ENCODE measurements around the gene EHBP1. TPM values are rescaled to one million over a fixed set of nuclear protein-coding genes. Genes with fewer than 3 reads are reported as not detected.

Gene EHBP1
- total and polyA plus RNA-seq, 2 experiments from 2014 or later, result 11.7 to 30.8 TPM

- no peak for DNase-seq (ENCODE audit: low read depth in 1 of 2, low spot score in 1 of 2)
- TF ChIP-seq, protein P1, sequence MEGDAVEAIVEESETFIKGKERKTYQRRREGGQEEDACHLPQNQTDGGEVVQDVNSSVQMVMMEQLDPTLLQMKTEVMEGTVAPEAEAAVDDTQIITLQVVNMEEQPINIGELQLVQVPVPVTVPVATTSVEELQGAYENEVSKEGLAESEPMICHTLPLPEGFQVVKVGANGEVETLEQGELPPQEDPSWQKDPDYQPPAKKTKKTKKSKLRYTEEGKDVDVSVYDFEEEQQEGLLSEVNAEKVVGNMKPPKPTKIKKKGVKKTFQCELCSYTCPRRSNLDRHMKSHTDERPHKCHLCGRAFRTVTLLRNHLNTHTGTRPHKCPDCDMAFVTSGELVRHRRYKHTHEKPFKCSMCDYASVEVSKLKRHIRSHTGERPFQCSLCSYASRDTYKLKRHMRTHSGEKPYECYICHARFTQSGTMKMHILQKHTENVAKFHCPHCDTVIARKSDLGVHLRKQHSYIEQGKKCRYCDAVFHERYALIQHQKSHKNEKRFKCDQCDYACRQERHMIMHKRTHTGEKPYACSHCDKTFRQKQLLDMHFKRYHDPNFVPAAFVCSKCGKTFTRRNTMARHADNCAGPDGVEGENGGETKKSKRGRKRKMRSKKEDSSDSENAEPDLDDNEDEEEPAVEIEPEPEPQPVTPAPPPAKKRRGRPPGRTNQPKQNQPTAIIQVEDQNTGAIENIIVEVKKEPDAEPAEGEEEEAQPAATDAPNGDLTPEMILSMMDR (IDR thresholded peaks at IDR 0.05; ENCODE audit: low read depth, low read length), result no peak
- Histone ChIP-seq H3K27ac (no peak overlapping the region), H3K9me3 (ENCODE audit: low read depth) (no peaks in the 10 kb centered on the region), H3K36me3 (no peaks in the 10 kb centered on the region), H3K4me1 (ENCODE audit: low read depth) (no peaks in the 10 kb centered on the region), H3K4me3 (no peak overlapping the region), H3K27me3 (no peaks in the 10 kb centered on the region)
These were observed 78.8 kb downstream of the EHBP1 start for GRCh38 chr2:62784341-62784740.

- TF ChIP-seq, protein P1 (IDR thresholded peaks at IDR 0.05; ENCODE audit: low read depth, low read length), result no peak
- no peak for DNase-seq (ENCODE audit: low read depth in 1 of 2, low spot score in 1 of 2)
- no peak overlapping the region for H3K27ac ChIP-seq
- H3K36me3 ChIP-seq, result no peaks in the 10 kb centered on the region
- H3K9me3 ChIP-seq (ENCODE audit: low read depth), result no peaks in the 10 kb centered on the region
- H3K27me3 ChIP-seq, result no peaks in the 10 kb centered on the region
- H3K4me1 ChIP-seq (ENCODE audit: low read depth), result no peaks in the 10 kb centered on the region
- no peak overlapping the region for H3K4me3 ChIP-seq
These were observed 79.7 kb downstream of the EHBP1 start for GRCh38 chr2:62785216-62785615.

- H3K36me3 ChIP-seq, result no peaks in the 10 kb centered on the region
- TF ChIP-seq, protein P1 (IDR thresholded peaks at IDR 0.05; ENCODE audit: low read depth, low read length), result no peak
- no peaks in the 10 kb centered on the region for H3K4me1 ChIP-seq (ENCODE audit: low read depth)
- peak in 1 of 2 donors; percentile 62 for DNase-seq (ENCODE audit: low read depth in 1 of 2, low spot score in 1 of 2)
- no peak overlapping the region for H3K4me3 ChIP-seq
- no peaks in the 10 kb centered on the region for H3K27me3 ChIP-seq
- no peak overlapping the region for H3K27ac ChIP-seq
- H3K9me3 ChIP-seq (ENCODE audit: low read depth), result no peaks in the 10 kb centered on the region
These were observed 80.5 kb downstream of the EHBP1 start for GRCh38 chr2:62785810-62786597.

DNA sequence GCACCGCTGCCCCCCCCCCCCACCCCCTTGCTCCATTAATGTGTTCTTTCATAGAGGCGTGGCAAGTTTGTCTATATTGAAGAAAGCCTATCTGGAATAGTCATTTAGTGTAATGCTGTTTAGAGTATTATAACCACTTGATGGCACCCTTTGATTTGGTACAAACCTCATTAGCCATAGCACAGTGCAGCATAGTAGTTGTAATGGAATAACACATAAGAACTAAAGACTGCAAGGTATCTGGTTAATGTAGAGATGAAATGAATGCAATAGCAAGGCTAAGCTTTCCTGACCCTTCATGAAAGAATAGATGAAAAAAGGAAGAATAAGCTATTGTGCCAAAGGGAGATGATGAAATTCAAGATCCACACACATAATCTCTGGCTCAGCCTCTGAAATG lies 81.9 kb downstream of the EHBP1 start:
- Histone ChIP-seq H3K9me3 (ENCODE audit: low read depth) (no peaks in the 10 kb centered on the region), H3K4me1 (ENCODE audit: low read depth) (no peaks in the 10 kb centered on the region), H3K36me3 (no peaks in the 10 kb centered on the region), H3K4me3 (no peak overlapping the region), H3K27me3 (no peaks in the 10 kb centered on the region), H3K27ac (no peak overlapping the region)
- peak; percentile 49 to 74 for DNase-seq (ENCODE audit: low read depth in 1 of 2, low spot score in 1 of 2)
- TF ChIP-seq, protein P1 (IDR thresholded peaks at IDR 0.05; ENCODE audit: low read depth, low read length), result peak; percentile 37

DNA sequence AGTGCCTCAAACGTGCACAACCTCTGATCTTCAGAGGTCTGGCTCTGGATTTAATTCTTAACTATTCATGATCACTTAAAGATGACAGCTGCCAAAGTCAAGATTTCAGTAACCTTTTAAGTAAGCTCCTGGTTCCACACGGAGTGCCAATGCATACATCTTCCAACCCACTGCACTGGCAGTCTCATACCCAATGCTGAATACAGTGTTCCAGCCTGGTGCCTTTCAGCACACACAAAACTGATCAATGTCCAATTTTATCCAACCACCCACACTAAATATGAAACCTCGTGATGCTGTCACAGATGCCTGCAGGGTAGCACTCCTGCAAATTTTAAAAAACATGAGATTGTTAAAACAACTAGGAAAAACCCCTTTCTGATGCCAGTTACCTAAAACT lies 84.0 kb downstream of the EHBP1 start:
- DNase-seq (ENCODE audit: low read depth in 1 of 2, low spot score in 1 of 2), result no peak
- H3K4me3 ChIP-seq, result no peak overlapping the region
- no peaks in the 10 kb centered on the region for H3K9me3 ChIP-seq (ENCODE audit: low read depth)
- no peaks in the 10 kb centered on the region for H3K27me3 ChIP-seq
- no peaks in the 10 kb centered on the region for H3K36me3 ChIP-seq
- no peak overlapping the region for H3K27ac ChIP-seq
- TF ChIP-seq, protein P1 (IDR thresholded peaks at IDR 0.05; ENCODE audit: low read depth, low read length), result no peak
- H3K4me1 ChIP-seq (ENCODE audit: low read depth), result no peaks in the 10 kb centered on the region
